ENCODE results near the gene PDHB.

The PDHB gene

GRCh38 chr3:58433400-58434167, at the start of gene PDHB:
TSS of gene PDHB (minus strand) at chr3:58433832. CDS start at chr3:58433809, 23 bp downstream.
- in situ Hi-C loops (cut with HindIII; ENCODE audit: low pct_ligation_motif_present, low sequenced_read_pairs) = no loop called here
- DNase-seq = peak; percentile 80
- TF ChIP-seq CTCF (IDR thresholded peaks at IDR 0.05; ENCODE audit: low read depth, low read length, missing control alignments) = no peak
- H3K27ac ChIP-seq = peak within 1 kb of the TSS; percentile 94
- H3K27me3 ChIP-seq (replicated peaks) = no peaks in the 10 kb centered on the region
- H3K36me3 ChIP-seq (replicated peaks) = peaks cover 28% of the 10 kb centered on the region
- peak within 1 kb of the TSS; percentile 90 for H3K4me3 ChIP-seq (ENCODE audit: low read depth, low read length)

GRCh38 chr3:58482917-58483636, 49.4 kb upstream of the PDHB start:
- in situ Hi-C loops (cut with HindIII; ENCODE audit: low pct_ligation_motif_present, low sequenced_read_pairs) = no loop called here
- no peaks in the 10 kb centered on the region for H3K36me3 ChIP-seq (replicated peaks)
- DNase-seq = no peak

GRCh38 chr3:58480309-58480708, 46.7 kb upstream of the PDHB start:
- Histone ChIP-seq H3K36me3 (replicated peaks) (no peaks in the 10 kb centered on the region), H3K27me3 (replicated peaks) (no peaks in the 10 kb centered on the region), H3K27ac (no peak overlapping the region), H3K4me3 (ENCODE audit: low read depth, low read length) (no peak overlapping the region)
- in situ Hi-C loops (cut with HindIII; ENCODE audit: low pct_ligation_motif_present, low sequenced_read_pairs) = no loop called here
- DNase-seq = no peak
- no peak for TF ChIP-seq CTCF (IDR thresholded peaks at IDR 0.05; ENCODE audit: low read depth, low read length, missing control alignments)

More at GRCh38 chr3:58482917-58483636, 49.4 kb upstream of the PDHB start:
- no peak overlapping the region for H3K4me3 ChIP-seq (ENCODE audit: low read depth, low read length)
- no peaks in the 10 kb centered on the region for H3K27me3 ChIP-seq (replicated peaks)
- H3K27ac ChIP-seq = no peak overlapping the region
- no peak for TF ChIP-seq CTCF (IDR thresholded peaks at IDR 0.05; ENCODE audit: low read depth, low read length, missing control alignments)

- Histone ChIP-seq H3K36me3 (replicated peaks) (no peaks in the 10 kb centered on the region), H3K4me3 (ENCODE audit: low read depth, low read length) (no peak overlapping the region), H3K27ac (no peak overlapping the region), H3K27me3 (replicated peaks) (no peaks in the 10 kb centered on the region)
- DNase-seq = no peak
- in situ Hi-C loops (cut with HindIII; ENCODE audit: low pct_ligation_motif_present, low sequenced_read_pairs) = no loop called here
- no peak for TF ChIP-seq CTCF (IDR thresholded peaks at IDR 0.05; ENCODE audit: low read depth, low read length, missing control alignments)
Measured at GRCh38 chr3:58478781-58479180, 45.1 kb upstream of the PDHB start.

GRCh38 chr3:58474967-58475578, 41.4 kb upstream of the PDHB start:
- DNase-seq = no peak
- no peak for TF ChIP-seq CTCF (IDR thresholded peaks at IDR 0.05; ENCODE audit: low read depth, low read length, missing control alignments)

More at GRCh38 chr3:58474967-58475578, 41.4 kb upstream of the PDHB start:
- no peaks in the 10 kb centered on the region for H3K36me3 ChIP-seq (replicated peaks)
- in situ Hi-C loops (cut with HindIII; ENCODE audit: low pct_ligation_motif_present, low sequenced_read_pairs) = no loop called here
- no peaks in the 10 kb centered on the region for H3K27me3 ChIP-seq (replicated peaks)
- H3K4me3 ChIP-seq (ENCODE audit: low read depth, low read length) = no peak overlapping the region
- H3K27ac ChIP-seq = no peak overlapping the region

Data from brain microvascular endothelial cell (primary cell).